Measurements from ENCODE around the gene PSMD14.
A peak's percentile ranks its signal among the peaks of the same experiment; 100 is the strongest.
"Not testable (repeated sequence)": the region's sequence is repeated elsewhere in the genome, so short reads cannot be mapped to it uniquely, and the experiment has no call there.

Gene PSMD14

DNA sequence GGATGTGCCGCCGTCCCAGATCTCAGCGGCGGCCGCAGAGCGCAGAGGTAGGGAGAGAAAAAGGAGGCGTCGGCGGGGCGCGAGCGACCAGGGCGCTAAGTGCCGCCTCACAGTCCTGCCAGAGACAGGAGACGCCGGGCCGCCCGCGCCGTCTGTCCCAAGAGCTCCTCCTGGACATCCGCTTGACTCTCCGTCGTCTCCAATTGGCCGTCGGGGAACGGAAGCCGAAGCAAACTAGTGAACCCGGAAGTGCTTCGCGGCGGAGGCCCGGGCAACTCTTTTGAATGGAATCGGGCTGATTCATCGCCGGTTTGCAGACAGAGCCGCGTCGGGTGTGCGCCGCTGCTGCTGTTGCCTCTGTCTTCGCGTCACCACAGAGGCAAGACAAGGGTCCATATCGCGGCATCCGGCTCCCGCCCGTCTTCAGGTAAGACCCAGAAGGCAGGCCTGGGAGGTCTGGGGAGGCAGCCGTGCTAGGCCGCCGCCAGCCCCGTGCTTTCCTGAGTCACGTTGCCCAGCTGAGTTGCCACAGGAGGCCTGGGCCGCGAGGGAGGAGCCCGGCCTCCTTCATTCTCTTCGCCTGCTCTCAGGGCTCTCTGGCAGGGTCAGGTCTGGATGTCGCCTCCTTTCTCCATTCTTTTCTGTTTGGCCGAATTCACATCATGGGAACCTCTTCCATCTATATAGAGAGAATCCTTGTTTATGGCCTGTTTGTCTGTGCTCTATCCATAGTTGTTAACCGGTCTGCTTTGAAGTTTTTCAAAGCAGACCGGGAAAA, at the start of gene PSMD14:
PSMD14 (plus strand) TSS at position 248 of the 778 bp plus-strand sequence. CDS start 10,401 bp downstream, outside the sequence.
- H3K4me3 ChIP-seq (ENCODE audit: low read length): peak within 1 kb of the TSS; percentile 76
- TF ChIP-seq, protein P1, sequence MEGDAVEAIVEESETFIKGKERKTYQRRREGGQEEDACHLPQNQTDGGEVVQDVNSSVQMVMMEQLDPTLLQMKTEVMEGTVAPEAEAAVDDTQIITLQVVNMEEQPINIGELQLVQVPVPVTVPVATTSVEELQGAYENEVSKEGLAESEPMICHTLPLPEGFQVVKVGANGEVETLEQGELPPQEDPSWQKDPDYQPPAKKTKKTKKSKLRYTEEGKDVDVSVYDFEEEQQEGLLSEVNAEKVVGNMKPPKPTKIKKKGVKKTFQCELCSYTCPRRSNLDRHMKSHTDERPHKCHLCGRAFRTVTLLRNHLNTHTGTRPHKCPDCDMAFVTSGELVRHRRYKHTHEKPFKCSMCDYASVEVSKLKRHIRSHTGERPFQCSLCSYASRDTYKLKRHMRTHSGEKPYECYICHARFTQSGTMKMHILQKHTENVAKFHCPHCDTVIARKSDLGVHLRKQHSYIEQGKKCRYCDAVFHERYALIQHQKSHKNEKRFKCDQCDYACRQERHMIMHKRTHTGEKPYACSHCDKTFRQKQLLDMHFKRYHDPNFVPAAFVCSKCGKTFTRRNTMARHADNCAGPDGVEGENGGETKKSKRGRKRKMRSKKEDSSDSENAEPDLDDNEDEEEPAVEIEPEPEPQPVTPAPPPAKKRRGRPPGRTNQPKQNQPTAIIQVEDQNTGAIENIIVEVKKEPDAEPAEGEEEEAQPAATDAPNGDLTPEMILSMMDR (IDR thresholded peaks at IDR 0.05; ENCODE audit: insufficient read depth, low read depth, low read length, missing control alignments): no peak
- peak; percentile 96 for DNase-seq (ENCODE audit: low read depth)

DNA sequence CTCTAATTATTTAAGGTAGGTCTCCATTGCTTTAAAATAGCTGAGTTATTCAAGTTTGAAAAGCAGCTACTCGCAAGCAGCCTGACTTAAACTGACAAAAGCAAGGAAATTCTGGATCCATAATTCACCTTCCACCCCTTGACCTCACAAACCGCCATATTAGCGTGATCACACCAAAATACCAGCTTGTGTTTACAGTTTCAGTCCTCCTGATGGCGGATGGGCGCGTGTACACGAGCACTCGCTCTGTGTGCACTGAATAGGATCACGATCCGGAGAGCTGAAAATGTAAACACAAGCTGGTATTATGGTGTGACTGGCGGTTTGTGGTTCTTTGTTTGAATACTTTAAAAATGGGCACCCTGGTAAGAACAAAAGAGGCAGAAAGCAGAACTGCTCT, 42.4 kb upstream of the PSMD14 start:
- TF ChIP-seq, protein P1 (IDR thresholded peaks at IDR 0.05; ENCODE audit: insufficient read depth, low read depth, low read length, missing control alignments): no peak
- DNase-seq (ENCODE audit: low read depth): no peak
- H3K4me3 ChIP-seq (ENCODE audit: low read length): no peak overlapping the region

DNA sequence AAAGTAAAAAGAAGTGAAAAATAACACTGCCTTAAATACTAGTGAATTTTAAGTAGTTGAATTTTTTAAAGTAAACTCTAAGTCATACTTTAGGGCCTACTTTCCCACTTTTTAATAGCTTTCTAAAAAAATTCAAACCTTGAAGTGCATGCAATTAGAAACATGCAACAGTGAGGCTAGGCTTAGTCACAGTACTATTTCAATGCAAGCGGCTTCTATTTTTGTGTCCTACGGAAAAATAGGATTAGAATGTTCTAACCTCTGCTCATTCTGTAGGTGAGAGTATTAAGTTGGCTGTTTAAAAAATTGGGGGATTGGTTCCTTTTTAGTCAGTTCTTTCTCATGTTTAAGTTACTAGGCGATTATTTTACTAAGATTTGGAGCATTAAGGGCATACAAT, 39.1 kb upstream of the PSMD14 start:
- TF ChIP-seq, protein P1 (IDR thresholded peaks at IDR 0.05; ENCODE audit: insufficient read depth, low read depth, low read length, missing control alignments): no peak
- no peak for DNase-seq (ENCODE audit: low read depth)
- H3K4me3 ChIP-seq (ENCODE audit: low read length): no peak overlapping the region

DNA sequence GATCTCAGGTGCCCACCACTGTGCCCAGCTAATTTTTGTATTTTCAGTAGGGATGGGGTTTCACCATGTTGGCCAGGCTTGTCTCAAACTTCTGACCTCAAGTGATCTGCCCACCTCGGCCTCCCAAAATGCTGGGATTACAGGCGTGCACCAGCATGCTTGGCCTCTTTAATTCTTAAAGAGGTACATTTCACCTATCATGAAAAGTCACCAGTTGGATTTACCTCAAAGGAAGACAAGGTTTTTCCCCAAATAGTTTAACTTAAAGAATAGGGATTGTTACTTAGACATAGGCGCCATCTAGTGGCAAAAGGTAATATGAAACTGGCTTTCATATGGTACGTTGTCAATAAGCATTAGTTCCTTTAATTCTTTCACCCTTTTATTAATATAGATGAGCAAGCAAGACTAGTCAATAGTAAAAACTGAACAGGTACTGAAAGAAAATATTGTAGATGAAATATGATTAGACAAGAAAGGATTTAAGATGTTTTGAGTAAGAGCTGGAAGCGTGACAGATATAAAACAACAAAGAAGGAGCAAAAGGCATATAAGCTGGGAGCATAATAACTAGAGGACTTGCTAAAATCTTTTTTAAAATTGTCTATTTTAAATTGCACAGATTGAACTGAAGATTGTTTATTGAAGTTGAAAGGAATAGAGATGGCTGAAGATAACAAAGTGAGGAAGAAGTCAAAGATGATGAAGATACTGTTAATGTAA, 35.0 kb upstream of the PSMD14 start:
- peak; percentile 79 for DNase-seq (ENCODE audit: low read depth)
- no peak overlapping the region for H3K4me3 ChIP-seq (ENCODE audit: low read length)
- TF ChIP-seq, protein P1 (IDR thresholded peaks at IDR 0.05; ENCODE audit: insufficient read depth, low read depth, low read length, missing control alignments): peak; percentile 60

GRCh38 chr2:161278564-161279229, 29.5 kb upstream of the PSMD14 start:
- not testable (repeated sequence) for H3K4me3 ChIP-seq (ENCODE audit: low read length)
- DNase-seq (ENCODE audit: low read depth): peak; percentile 43

DNA sequence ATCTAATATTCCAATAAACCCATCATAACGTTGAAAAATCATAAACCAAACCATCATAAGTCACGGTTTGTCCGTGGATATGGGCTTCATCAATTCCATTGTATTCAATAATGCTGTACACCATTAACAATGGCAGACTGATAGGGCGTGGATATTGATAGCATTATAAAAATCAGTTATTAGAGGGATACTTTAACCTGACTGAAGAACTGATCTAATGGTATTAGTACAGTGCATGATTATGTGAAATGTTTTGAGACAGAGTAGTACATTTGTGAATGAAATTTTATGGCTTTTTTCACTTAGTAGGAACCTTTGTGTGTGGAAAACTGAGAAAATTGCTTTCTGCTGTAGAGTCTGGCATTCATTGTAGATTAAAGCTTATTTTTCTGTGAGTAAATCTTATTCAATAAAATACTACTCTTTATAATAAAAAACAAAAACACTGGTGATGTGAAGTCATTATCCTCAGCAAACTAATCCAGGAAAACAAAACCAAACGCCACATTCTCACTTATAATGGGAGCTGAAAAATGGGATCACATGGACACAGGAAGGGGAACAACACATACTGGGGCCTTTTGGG, 28.9 kb upstream of the PSMD14 start:
- H3K4me3 ChIP-seq (ENCODE audit: low read length); DNase-seq (ENCODE audit: low read depth): not testable (repeated sequence)

GRCh38 chr2:161280906-161281323, 27.3 kb upstream of the PSMD14 start:
- peak; percentile 33 for DNase-seq (ENCODE audit: low read depth)
- TF ChIP-seq, protein P1 (IDR thresholded peaks at IDR 0.05; ENCODE audit: insufficient read depth, low read depth, low read length, missing control alignments): peak; percentile 12

DNA sequence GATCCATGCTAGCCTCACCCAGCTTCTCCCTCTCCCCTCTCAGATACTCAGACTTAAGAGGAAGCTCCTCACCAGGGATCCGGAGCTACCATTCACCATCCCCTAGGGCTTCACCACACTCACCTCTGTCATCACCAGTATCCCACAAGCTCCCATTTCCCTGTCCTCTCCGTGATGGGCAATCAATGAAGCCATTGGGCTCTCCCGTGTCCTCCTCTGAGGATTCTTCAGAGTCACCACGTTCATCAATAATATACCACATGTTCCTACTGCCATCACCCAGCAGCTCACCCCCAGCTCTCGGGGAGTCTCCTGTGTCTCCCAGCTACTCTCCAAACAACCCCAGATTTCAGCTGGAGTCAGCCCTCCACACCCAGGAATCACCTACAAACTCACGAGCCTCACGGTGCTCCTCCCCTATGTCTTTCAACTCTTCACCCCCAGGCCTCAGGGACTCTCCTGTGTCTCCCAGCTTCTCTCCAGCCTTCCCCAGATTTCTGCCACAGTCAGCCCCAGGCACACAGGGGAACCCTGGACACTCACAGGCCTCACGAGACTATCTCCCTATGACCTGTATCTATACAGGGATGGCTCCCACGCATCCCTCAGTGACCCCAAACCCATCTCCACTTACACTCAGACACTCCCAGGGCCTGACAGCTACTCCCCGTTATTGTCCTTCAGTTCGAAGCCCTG, 26.5 kb upstream of the PSMD14 start:
- H3K4me3 ChIP-seq (ENCODE audit: low read length): not testable (repeated sequence)
- DNase-seq (ENCODE audit: low read depth): peak; percentile 7

More at GRCh38 chr2:161280906-161281323, 27.3 kb upstream of the PSMD14 start:
- H3K4me3 ChIP-seq (ENCODE audit: low read length): not testable (repeated sequence)

- not testable (repeated sequence) for H3K4me3 ChIP-seq (ENCODE audit: low read length); DNase-seq (ENCODE audit: low read depth)
Observed at GRCh38 chr2:161282311-161282644, 25.9 kb upstream of the PSMD14 start.

Data from epithelial cell of esophagus (primary cell).